ENCODE results near the gene RAB11FIP4. TPM values are rescaled to one million over a fixed set of nuclear protein-coding genes. Genes with fewer than 3 reads are reported as not detected.

The RAB11FIP4 gene
- total RNA-seq, 8 experiments from 2014 or later = 7.0 to 44.2 (median 25.2) TPM

DNA sequence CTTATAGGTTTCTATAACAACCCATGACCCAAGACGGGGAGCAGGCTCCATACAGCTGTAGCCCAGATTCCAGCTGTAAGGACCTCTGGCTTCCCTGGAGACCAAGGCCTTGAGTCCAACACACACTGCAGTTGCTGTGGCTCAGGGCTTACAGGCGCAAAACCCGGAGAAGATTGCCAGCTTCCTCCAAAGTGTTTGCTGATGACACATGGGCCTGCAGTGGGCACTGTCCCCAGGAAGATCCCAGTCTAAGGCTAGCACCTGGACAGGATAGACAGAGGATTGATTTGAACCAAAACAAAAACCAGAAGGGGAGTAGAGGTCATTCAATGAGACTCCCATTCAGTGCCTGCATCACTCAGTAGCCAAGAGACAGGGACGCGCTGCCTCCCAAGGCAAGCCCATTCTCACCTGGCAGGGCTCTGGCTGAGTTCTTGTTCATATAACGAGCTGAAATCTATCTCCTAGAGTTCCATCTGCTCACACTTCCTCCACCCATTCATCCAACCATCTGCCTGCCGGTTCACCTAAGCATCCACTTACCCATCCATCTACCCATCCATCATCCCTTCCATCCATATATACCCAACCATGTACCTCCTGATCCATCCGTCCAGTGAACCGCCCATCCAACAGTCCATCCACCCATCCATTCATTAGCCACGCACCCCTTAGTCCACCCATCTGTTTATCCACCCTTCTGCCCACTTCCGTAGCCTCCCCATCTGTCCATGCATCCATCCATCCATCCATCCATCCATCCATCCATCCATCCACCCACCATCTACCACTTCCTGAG is 10.2 kb downstream of the RAB11FIP4 start:
- 38 to 100% (median 90%) methylated on average over 2 to 8 of the region's 11 CpGs; no CpG with 5 or more reads in 1 of the 10 experiments for WGBS, 10 experiments
- H3K4me1 ChIP-seq (replicated peaks in 1 of 2) = peaks cover 0 to 16% of the 10 kb centered on the region in 2 donors
- ATAC-seq (replicated peaks in 6 of 8) = no peak
- H3K27ac ChIP-seq = no peak overlapping the region
- in situ Hi-C loops (cut with MboI; ENCODE audit: low pct_unique_long_range_greater_than_20kb in 2 of 9, low sequenced_read_pairs in 9 of 9, unreplicated experiment in 9 of 9) = loop anchor here in 1 of 9 experiments (25.0 kb wide), 1 partner anchor 436 kb away; no protein-coding TSS in a partner anchor
- H3K4me3 ChIP-seq = no peak overlapping the region

DNA sequence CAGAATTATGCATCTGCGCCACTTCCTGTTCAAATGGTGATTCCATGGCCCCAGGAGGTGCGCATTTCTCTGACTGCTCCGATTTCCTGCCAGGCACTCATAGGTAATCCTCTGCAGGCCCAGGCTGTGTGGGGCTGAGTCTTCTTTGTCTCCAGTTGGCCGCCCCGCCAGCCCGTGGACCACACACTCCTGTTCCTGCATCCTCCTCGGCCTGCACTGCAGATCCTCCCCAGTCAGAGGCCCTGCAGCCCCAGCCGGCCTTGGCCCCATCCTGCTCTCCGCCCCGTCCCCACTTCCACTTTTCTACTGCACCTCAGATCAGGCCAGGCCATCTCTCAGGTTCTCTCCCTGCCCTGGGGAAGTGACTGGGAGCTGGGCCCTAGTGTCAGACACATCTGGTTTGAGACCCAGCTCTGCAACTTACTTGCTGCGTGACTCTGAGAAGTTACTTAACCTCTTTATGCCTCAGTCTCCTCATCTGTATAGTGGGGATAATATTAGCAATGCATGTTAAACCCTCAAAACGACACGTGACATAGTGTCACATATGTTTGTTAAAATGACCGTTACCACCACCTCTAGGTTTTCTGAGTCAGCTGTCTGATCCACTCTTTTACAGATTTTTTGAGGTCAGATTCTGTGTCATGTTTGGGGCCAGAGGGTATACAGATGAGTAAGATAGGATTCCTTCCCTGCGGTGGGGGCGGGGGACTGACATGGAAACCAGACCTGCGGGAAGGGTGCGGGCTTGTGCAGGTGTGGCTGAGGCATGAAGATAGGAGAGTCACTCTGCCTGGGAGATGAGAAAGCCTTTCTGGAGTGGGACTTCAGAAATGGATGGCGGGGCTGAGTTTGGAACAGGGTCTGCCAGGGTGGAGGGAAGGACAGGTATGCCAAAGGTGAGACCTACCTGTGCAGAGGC is 12.8 kb downstream of the RAB11FIP4 start:
- Histone ChIP-seq H3K4me3 (no peak overlapping the region), H3K27ac (no peak overlapping the region), H3K4me1 (replicated peaks in 1 of 2) (peaks cover 22 to 23% of the 10 kb centered on the region in 2 donors)
- 60 to 100% (median 91%) methylated on average over 1 to 8 of the region's 19 CpGs; no CpG with 5 or more reads in 1 of the 10 experiments for WGBS, 10 experiments
- peak in 1 of 8 experiments; percentile 46 for ATAC-seq (replicated peaks in 6 of 8)
- in situ Hi-C loops (cut with MboI; ENCODE audit: low pct_unique_long_range_greater_than_20kb in 2 of 9, low sequenced_read_pairs in 9 of 9, unreplicated experiment in 9 of 9) = loop anchor here in 1 of 9 experiments (25.0 kb wide), 1 partner anchor 433 kb away; no protein-coding TSS in a partner anchor

DNA sequence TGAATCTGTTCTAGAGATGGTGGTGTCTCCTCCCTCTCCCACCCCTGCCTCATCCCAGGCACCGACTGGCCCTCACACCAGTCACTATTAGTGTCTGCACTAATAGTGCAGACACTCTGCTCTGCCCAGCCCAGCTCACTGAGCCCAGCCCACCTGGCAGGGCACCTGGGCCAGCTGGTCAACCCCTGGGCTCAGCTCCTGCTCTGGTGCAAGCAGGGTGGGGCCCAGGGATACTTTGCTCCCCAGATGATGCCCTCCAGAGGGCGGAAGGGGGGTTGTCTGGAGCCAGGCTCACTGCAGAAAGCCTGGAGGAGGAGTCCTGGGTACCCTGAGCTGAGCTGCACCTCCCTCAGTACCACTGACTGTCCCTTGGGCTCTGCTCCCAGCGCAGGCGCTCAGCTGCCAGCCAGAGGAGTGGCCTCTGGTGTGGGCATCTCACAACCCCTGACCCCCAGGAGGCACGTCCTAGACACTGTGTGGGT is 14.5 kb downstream of the RAB11FIP4 start:
- H3K4me1 ChIP-seq (replicated peaks in 1 of 2) = peaks cover 26 to 29% of the 10 kb centered on the region in 2 donors
- 29 to 60% (median 49%) methylated on average over 1 to 2 of the region's 5 CpGs; no CpG with 5 or more reads in 6 of the 10 experiments for WGBS, 10 experiments
- no peak overlapping the region for H3K4me3 ChIP-seq
- no peak overlapping the region for H3K27ac ChIP-seq
- peak; percentile 43 to 78 (median 48) for ATAC-seq (replicated peaks in 6 of 8)
- in situ Hi-C loops (cut with MboI; ENCODE audit: low pct_unique_long_range_greater_than_20kb in 2 of 9, low sequenced_read_pairs in 9 of 9, unreplicated experiment in 9 of 9) = loop anchor here in 1 of 9 experiments (25.0 kb wide), 1 partner anchor 431 kb away; no protein-coding TSS in a partner anchor

DNA sequence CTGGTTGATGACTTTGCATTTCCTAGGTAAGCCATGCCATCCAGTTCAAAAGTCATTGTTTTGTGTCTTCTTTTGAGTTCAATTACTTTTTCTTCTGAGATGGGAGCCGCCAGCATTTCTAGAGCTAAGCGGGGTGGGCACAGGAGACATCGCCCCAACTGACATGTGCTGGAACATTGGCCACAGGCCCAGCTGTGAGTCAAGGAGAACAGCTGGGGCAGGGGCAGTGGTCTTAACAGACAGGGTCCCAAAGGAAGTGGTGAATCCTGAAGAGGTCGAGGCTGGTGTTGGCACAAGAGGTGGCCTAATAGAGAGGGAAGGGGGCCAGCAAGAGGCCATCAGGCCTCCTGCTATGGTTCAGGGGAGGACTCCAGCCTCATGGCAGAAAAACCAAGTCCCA is 17.1 kb downstream of the RAB11FIP4 start:
- WGBS, 10 experiments = 60 to 100% (median 100%) methylated on average over 1 to 3 of the region's 4 CpGs; no CpG with 5 or more reads in 3 of the 10 experiments
- no peak for ATAC-seq (replicated peaks in 6 of 8)

DNA sequence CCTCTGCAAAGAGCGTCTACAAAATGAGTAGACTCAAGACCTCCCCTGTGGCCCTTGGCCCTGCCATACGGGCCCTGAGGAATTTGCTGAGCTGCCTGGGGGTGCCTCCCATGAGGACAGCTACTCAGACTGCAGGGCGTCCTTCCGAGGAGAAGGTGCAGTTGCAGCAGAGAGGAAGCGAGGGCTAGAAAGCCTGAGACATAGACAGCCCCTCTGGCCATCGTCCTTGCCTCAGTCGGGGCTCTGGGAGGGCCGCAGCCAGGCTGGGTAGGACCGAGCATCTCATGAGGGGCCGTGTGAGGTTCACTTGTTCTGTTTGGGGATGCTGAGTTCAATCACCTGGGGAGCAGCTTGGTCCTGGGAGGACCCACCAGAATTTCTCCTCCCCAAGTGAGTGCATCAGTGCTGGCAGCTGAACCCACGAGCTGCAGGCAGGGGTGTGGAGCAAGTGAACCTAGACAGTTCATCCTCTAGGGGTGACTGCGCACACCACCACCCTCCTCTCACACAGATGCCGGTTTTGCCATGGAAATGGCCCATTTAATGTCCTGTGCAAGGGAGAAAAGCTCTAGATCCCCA is 20.3 kb downstream of the RAB11FIP4 start:
- WGBS, 10 experiments = 40 to 82% (median 80%) methylated on average over 1 to 6 of the region's 13 CpGs; no CpG with 5 or more reads in 6 of the 10 experiments
- no peak for ATAC-seq (replicated peaks in 6 of 8)

More for the DNA sequence above, 17.1 kb downstream of the RAB11FIP4 start:
- peaks cover 33 to 41% of the 10 kb centered on the region in 2 donors for H3K4me1 ChIP-seq (replicated peaks in 1 of 2)
- H3K4me3 ChIP-seq = no peak overlapping the region
- no peak overlapping the region for H3K27ac ChIP-seq
- in situ Hi-C loops (cut with MboI; ENCODE audit: low pct_unique_long_range_greater_than_20kb in 2 of 9, low sequenced_read_pairs in 9 of 9, unreplicated experiment in 9 of 9) = loop anchor here in 1 of 9 experiments (25.0 kb wide), 1 partner anchor 429 kb away; no protein-coding TSS in a partner anchor

DNA sequence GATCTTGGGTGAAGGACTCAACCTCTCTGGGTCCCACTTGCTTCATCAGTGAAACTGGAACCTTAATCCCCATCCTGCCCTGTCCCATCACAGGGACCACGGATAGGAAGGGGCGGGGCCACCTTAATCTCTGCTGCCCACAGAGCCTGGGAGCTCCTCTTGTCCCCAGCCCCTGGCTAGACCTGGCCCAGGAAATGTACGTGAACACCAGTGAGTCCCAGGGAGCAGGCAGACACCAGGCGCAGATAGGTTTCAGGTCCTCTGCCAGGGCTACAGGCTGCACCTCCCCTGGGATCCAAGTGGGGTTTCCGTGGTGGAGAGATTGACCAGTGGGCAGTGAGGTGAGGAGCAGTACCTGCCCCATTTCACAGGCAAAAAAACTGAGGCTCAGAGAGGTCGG is 21.0 kb downstream of the RAB11FIP4 start:
- Histone ChIP-seq H3K4me1 (replicated peaks in 1 of 2) (peaks cover 55 to 71% of the 10 kb centered on the region in 2 donors), H3K4me3 (no peak overlapping the region), H3K27ac (peak overlapping the region in 1 of 2 donors; percentile 54)
- ATAC-seq (replicated peaks in 6 of 8) = no peak
- in situ Hi-C loops (cut with MboI; ENCODE audit: low pct_unique_long_range_greater_than_20kb in 2 of 9, low sequenced_read_pairs in 9 of 9, unreplicated experiment in 9 of 9) = loop anchor here in 1 of 9 experiments (25.0 kb wide), 1 partner anchor 425 kb away; no protein-coding TSS in a partner anchor
- WGBS, 10 experiments = 30 to 94% (median 49%) methylated on average over 2 to 3 of the region's 6 CpGs; no CpG with 5 or more reads in 6 of the 10 experiments

More for the DNA sequence above, 20.3 kb downstream of the RAB11FIP4 start:
- H3K27ac ChIP-seq = no peak overlapping the region
- H3K4me1 ChIP-seq (replicated peaks in 1 of 2) = peaks cover 55 to 67% of the 10 kb centered on the region in 2 donors
- H3K4me3 ChIP-seq = no peak overlapping the region
- in situ Hi-C loops (cut with MboI; ENCODE audit: low pct_unique_long_range_greater_than_20kb in 2 of 9, low sequenced_read_pairs in 9 of 9, unreplicated experiment in 9 of 9) = loop anchor here in 1 of 9 experiments (25.0 kb wide), 1 partner anchor 426 kb away; no protein-coding TSS in a partner anchor

DNA sequence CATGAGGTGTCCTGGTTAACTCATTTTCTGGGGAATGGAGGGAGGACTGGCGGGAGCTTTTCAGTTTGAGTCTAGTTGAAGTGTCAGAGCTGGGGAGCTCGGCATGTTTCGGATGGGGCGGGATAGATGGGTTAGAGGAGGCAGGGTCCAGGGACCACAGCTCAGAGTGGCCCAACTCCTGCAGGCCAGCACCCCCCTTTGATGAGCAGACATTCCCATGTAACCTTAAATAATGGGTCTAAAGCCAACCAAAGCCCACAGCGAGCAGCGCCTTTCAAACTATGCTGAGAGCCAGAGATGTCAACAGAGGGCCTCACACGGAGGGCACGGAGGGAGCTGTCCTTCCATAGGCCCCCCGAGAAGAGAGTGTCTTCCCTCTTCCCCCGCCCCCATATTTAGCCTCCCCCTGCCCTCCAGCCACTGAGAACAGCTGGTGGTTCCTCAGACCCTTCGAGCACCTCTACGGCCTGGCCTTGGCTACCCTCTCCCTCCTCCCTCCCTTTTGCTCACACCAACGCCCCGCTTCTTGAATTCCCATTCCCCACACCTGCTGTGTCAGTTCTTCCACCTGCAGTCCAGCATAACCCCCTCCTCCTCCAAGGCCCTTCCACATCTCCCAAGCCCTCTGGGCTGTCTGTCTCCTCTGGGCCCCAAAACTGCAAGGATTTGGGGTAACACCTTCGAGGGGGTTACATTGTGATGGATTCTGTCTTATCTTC is 21.8 kb downstream of the RAB11FIP4 start:
- Histone ChIP-seq H3K27ac (peak overlapping the region in 1 of 2 donors; percentile 54), H3K4me1 (replicated peaks in 1 of 2) (peaks cover 48 to 73% of the 10 kb centered on the region in 2 donors), H3K4me3 (no peak overlapping the region)
- no peak for ATAC-seq (replicated peaks in 6 of 8)
- WGBS, 10 experiments = 57 to 100% (median 86%) methylated on average over 1 to 4 of the region's 15 CpGs; no CpG with 5 or more reads in 4 of the 10 experiments
- in situ Hi-C loops (cut with MboI; ENCODE audit: low pct_unique_long_range_greater_than_20kb in 2 of 9, low sequenced_read_pairs in 9 of 9, unreplicated experiment in 9 of 9) = loop anchor here in 1 of 9 experiments (25.0 kb wide), 1 partner anchor 424 kb away; no protein-coding TSS in a partner anchor

DNA sequence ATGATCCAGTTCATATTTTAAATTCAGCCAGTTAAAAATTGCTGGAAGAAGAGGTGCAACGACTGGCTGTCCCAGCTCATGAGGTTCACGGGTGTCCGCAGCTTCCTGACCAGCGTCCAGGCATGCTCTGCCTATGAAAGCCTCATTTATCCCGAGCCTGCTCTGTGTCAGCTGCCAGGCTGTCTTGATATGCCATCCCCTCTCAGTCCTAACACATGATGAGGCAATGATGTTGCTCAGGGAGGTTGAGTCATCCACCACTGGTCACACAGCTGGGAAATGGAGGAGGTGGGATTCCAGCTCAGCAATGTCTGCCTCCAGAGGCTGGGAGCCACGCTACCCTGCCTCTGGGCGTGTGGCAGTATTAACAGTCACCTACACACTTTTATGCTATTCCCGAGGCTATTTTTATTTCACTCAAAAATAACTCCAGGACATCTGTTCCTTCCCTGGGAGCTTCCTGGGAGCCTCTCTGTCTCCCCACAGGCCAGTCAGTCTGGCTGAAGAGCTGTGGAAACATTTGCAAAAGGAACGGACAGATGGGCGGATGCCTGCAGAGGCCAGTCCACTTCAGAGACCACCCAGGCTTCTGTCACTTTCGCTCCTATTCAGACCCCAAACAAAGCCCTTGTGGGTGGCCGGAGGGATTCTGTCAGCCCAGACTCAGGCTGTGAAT is 22.5 kb downstream of the RAB11FIP4 start:
- ATAC-seq (replicated peaks in 6 of 8) = peak; percentile 57 to 90 (median 78)
- Histone ChIP-seq H3K27ac (peak overlapping the region in 1 of 2 donors; percentile 54), H3K4me3 (no peak overlapping the region), H3K4me1 (replicated peaks in 1 of 2) (peaks cover 40 to 74% of the 10 kb centered on the region in 2 donors)
- in situ Hi-C loops (cut with MboI; ENCODE audit: low pct_unique_long_range_greater_than_20kb in 2 of 9, low sequenced_read_pairs in 9 of 9, unreplicated experiment in 9 of 9) = loop anchor here in 1 of 9 experiments (25.0 kb wide), 1 partner anchor 423 kb away; no protein-coding TSS in a partner anchor
- 8 to 40% (median 25%) methylated on average over 2 to 8 of the region's 12 CpGs; no CpG with 5 or more reads in 4 of the 10 experiments for WGBS, 10 experiments

DNA sequence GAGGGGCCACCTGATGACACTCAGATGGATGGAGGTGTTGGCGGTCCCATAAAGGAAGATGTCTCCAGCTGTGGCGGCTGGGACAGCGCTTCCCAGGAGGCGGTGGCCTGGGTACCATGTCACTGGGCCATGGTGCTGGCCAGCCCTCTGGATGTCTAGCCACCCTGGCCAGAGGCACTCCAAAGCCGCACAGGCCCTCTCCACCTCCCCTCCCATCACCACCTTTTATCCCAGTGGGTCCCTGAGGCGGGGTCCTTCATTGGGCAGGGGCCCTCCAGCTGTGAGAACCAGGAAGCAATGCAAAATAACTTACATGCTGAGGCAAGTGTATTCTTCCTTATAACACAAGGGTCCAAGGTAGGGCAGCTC is 23.1 kb downstream of the RAB11FIP4 start:
- peaks cover 36 to 71% of the 10 kb centered on the region in 2 donors for H3K4me1 ChIP-seq (replicated peaks in 1 of 2)
- peak overlapping the region in 1 of 2 donors; percentile 75 for H3K27ac ChIP-seq
- 27 to 71% methylated on average over 3 to 4 of the region's 6 CpGs; no CpG with 5 or more reads in 8 of the 10 experiments for WGBS, 10 experiments
- in situ Hi-C loops (cut with MboI; ENCODE audit: low pct_unique_long_range_greater_than_20kb in 2 of 9, low sequenced_read_pairs in 9 of 9, unreplicated experiment in 9 of 9) = loop anchor here in 1 of 9 experiments (25.0 kb wide), 1 partner anchor 423 kb away; no protein-coding TSS in a partner anchor
- ATAC-seq (replicated peaks in 6 of 8) = peak in 2 of 8 experiments; percentile 8 to 9
- H3K4me3 ChIP-seq = no peak overlapping the region

DNA sequence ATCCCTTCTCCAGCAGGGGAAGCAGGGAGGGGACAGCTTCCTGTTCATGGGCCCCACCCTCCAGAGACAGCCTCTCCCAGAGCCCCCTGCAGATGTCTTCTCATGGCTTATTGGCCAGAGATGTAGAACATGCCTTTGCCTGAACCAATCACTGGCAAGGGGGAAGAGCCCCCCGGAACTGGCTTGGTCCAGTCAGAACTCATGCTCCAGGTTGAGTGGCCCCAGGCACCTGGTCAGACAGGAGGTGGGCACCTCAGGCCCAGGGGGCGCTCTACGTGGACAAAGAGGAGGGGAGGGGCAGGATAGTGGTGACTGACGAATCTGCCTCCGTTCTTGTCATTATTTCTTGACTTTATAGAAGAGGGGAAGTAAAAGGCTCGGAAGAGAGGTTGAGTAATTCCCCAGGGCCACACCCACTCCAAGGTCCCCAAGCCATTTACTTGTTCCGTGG is 23.6 kb downstream of the RAB11FIP4 start:
- in situ Hi-C loops (cut with MboI; ENCODE audit: low pct_unique_long_range_greater_than_20kb in 2 of 9, low sequenced_read_pairs in 9 of 9, unreplicated experiment in 9 of 9) = loop anchor here in 1 of 9 experiments (25.0 kb wide), 1 partner anchor 422 kb away; no protein-coding TSS in a partner anchor
- H3K4me1 ChIP-seq (replicated peaks in 1 of 2) = peaks cover 34 to 68% of the 10 kb centered on the region in 2 donors
- no peak overlapping the region for H3K4me3 ChIP-seq
- 67 to 100% (median 80%) methylated on average over 2 of the region's 7 CpGs; no CpG with 5 or more reads in 7 of the 10 experiments for WGBS, 10 experiments
- peak in 2 of 8 experiments; percentile 2 to 10 for ATAC-seq (replicated peaks in 6 of 8)
- peak overlapping the region in 1 of 2 donors; percentile 75 for H3K27ac ChIP-seq
